HepG2 (cell line): ENCODE measurements around the gene MLST8. TPM values are rescaled to one million over a fixed set of nuclear protein-coding genes. Genes with fewer than 3 reads are reported as not detected.

Experiments used
- ADNP ChIP-seq: sonication (generic); formaldehyde crosslinking; IDR thresholded peaks from 2 replicates; pipeline ENCODE4 v1.4.0; 2020; ENCODE audit warnings: missing genetic modification reagents
- ARID2 ChIP-seq: sonication (generic); formaldehyde crosslinking; IDR thresholded peaks from 2 replicates; pipeline ENCODE4 v1.8.1; 2022; ENCODE audit warnings: mild to moderate bottlenecking, missing genetic modification reagents, borderline replicate concordance
- CCDC6 ChIP-seq: sonication (generic); formaldehyde crosslinking; IDR thresholded peaks from 2 replicates; pipeline ENCODE4 v1.8.1; 2022; ENCODE audit warnings: mild to moderate bottlenecking, missing genetic modification reagents, moderate library complexity
- ETV5 ChIP-seq: IDR thresholded peaks from 2 replicates; pipeline ENCODE4 v1.6.1; 2018; ENCODE audit warnings: missing biosample characterization, missing genetic modification reagents, inconsistent platforms, borderline replicate concordance
- GPN1 ChIP-seq: sonication (generic); formaldehyde crosslinking; IDR thresholded peaks from 2 replicates; pipeline ENCODE4 v1.5.1; 2020; ENCODE audit warnings: missing genetic modification reagents, borderline replicate concordance
- KLF12 ChIP-seq: sonication (generic); formaldehyde crosslinking; IDR thresholded peaks from 2 replicates; pipeline ENCODE4 v1.4.0; 2020; ENCODE audit warnings: missing genetic modification reagents, borderline replicate concordance
- KLF16 ChIP-seq, 2 experiments: sonication (generic) in 1 of 2; formaldehyde crosslinking in 1 of 2; IDR thresholded peaks; 2 replicates each; pipeline versions ENCODE4 v1.6.1 to v1.8.0; 2016 to 2023; ENCODE audit warnings: missing genetic modification reagents in 2 of 2, missing compliant biosample characterization in 1 of 2
- MTA3 ChIP-seq: sonication (generic); formaldehyde crosslinking; IDR thresholded peaks from 2 replicates; pipeline ENCODE4 v1.4.0; 2020; ENCODE audit warnings: missing genetic modification reagents
- PHF8 ChIP-seq: sonication (generic); formaldehyde crosslinking; IDR thresholded peaks from 2 replicates; pipeline ENCODE4 v1.5.0; 2020; ENCODE audit warnings: missing genetic modification reagents
- SIX1 ChIP-seq: sonication (generic); formaldehyde crosslinking; IDR thresholded peaks from 2 replicates; pipeline ENCODE4 v1.4.0; 2020; ENCODE audit warnings: missing genetic modification reagents, borderline replicate concordance
- TBX3 ChIP-seq: fragments of 450-650 bp; IDR thresholded peaks from 2 replicates; pipeline ENCODE4 v1.6.1; 2017; ENCODE audit warnings: antibody characterized with exemption, mild to moderate bottlenecking, inconsistent platforms, borderline replicate concordance
- ZNF329 ChIP-seq: sonication (generic); formaldehyde crosslinking; IDR thresholded peaks from 2 replicates; pipeline ENCODE4 v1.9.0; 2021; ENCODE audit warnings: low read depth, mild to moderate bottlenecking, missing genetic modification reagents
- ZNF382 ChIP-seq: sonication (generic); formaldehyde crosslinking; IDR thresholded peaks from 2 replicates; pipeline ENCODE4 v1.5.0; 2020; ENCODE audit warnings: missing genetic modification reagents, mild to moderate bottlenecking, borderline replicate concordance
- polyA plus RNA-seq, 8 experiments: library from polyadenylated mRNA; depleted of rRNA in 3 of 8; stranded (reverse) in 7 of 8; unstranded in 1 of 8; fragments of >200 nt; fragmentation: Illumina TruSeq in 4 of 8; extraction: Trizol in 4 of 8; gene quantifications; 2 replicates each; pipeline versions ENCODE4 v1.2.1 to v1.2.3, GENCODE V29; 2011 to 2016; ENCODE audit warnings: low read depth in 4 of 8, missing spikeins in 1 of 8, mixed read lengths in 1 of 8; ENCODE audit not compliant: insufficient read depth in 1 of 8
- total RNA-seq, 5 experiments: library from RNA; depleted of rRNA; stranded (reverse); fragments of >200 nt; fragmentation: Illumina TruSeq; extraction: Trizol; gene quantifications; 2 replicates each; pipeline ENCODE4 v1.2.3, GENCODE V29; 2016; ENCODE audit warnings: low read depth in 1 of 5
- TF ChIP-seq, protein P1 (sequence below), 2 experiments: sonication (generic) in 1 of 2; formaldehyde crosslinking in 1 of 2; IDR thresholded peaks; 2 replicates each; pipeline versions ENCODE4 v1.6.1 to v1.9.0; 2014 to 2022; ENCODE audit warnings: antibody characterized with exemption in 1 of 2, borderline replicate concordance in 1 of 2, inconsistent platforms in 1 of 2, low read depth in 1 of 2, missing genetic modification reagents in 1 of 2
- TF ChIP-seq, protein P2 (sequence below): sonication (generic); formaldehyde crosslinking; IDR thresholded peaks from 2 replicates; pipeline ENCODE4 v1.4.0; 2020; ENCODE audit warnings: low read depth, mild to moderate bottlenecking, missing genetic modification reagents
- TF ChIP-seq, protein P3 (sequence below): IDR thresholded peaks from 2 replicates; pipeline ENCODE4 v1.6.1; 2016; ENCODE audit warnings: mild to moderate bottlenecking
- TF ChIP-seq, protein P4 (sequence below): sonication (generic); formaldehyde crosslinking; IDR thresholded peaks from 2 replicates; pipeline ENCODE4 v1.5.0; 2020; ENCODE audit warnings: mild to moderate bottlenecking, missing genetic modification reagents, borderline replicate concordance

MLST8 gene
- total and polyA plus RNA-seq, 2 of the 13 experiments (the other 11 are each of a cell fraction or from before 2014, with no cell fraction given): 30.8 to 72.7 TPM

DNA sequence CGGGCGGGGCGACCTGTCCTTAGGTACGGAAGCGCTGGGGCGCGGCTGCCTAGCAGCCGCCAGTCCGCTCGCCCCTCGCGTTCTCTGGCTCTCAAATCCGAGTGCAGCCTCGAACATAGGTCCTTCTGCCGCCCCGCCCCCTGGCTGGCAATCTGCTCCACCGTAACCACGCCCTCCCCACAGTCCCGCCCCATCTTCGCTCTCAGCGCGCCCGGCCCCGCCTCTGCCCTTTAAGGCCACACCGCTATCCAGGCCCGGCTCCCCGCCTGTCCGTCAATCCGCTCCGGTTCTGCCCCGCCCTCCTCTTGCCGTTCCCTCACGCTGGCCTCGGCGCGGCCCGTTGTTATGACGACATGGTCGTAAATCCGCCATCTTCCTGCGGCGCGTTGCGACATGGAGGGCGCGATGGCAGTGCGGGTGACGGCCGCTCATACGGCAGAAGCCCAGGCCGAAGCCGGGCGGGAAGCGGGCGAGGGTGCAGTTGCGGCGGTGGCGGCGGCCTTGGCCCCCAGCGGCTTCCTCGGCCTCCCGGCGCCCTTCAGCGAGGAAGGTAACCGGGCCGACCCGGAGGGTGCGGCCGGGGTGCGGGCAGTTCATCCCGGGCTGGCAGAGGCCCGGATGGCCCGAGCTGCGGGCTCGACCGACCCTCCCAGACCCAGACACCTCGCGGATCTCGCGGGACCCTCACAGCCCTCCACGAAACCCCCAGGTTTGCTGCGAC, 18.1 kb downstream of the MLST8 start, which contains the start of gene E4F1 (continued):
- TF ChIP-seq, protein P1, sequence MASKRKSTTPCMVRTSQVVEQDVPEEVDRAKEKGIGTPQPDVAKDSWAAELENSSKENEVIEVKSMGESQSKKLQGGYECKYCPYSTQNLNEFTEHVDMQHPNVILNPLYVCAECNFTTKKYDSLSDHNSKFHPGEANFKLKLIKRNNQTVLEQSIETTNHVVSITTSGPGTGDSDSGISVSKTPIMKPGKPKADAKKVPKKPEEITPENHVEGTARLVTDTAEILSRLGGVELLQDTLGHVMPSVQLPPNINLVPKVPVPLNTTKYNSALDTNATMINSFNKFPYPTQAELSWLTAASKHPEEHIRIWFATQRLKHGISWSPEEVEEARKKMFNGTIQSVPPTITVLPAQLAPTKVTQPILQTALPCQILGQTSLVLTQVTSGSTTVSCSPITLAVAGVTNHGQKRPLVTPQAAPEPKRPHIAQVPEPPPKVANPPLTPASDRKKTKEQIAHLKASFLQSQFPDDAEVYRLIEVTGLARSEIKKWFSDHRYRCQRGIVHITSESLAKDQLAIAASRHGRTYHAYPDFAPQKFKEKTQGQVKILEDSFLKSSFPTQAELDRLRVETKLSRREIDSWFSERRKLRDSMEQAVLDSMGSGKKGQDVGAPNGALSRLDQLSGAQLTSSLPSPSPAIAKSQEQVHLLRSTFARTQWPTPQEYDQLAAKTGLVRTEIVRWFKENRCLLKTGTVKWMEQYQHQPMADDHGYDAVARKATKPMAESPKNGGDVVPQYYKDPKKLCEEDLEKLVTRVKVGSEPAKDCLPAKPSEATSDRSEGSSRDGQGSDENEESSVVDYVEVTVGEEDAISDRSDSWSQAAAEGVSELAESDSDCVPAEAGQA (IDR thresholded peaks at IDR 0.05; ENCODE audit: low read depth): peak; percentile 99
- TF ChIP-seq, protein P1 (CRISPR knock-in tag; IDR thresholded peaks at IDR 0.05; ENCODE audit: borderline replicate concordance): no peak
- TF ChIP-seq GPN1 (CRISPR knock-in tag) (no peak), ADNP (CRISPR knock-in tag) (no peak), SIX1 (CRISPR knock-in tag) (0 out of 2 replicates have a peak, but pooled peaks have one; percentile 10), CCDC6 (CRISPR knock-in tag) (peak; percentile 73; the same call in 1 of the 2 replicates), MTA3 (CRISPR knock-in tag) (no peak), TBX3 (peak; percentile 19; the same call in 1 of the 2 replicates), KLF12 (CRISPR knock-in tag) (no peak), ZNF329 (CRISPR knock-in tag) (no peak), ZNF382 (CRISPR knock-in tag) (no peak), ARID2 (CRISPR knock-in tag) (no peak), PHF8 (CRISPR knock-in tag) (peak; percentile 97), ETV5 (CRISPR knock-in tag) (no peak; the same call in 1 of the 2 replicates), KLF16 (CRISPR knock-in tag; IDR thresholded peaks at IDR 0.05) (peak in 1 of 2 experiments; percentile 68; a peak in 1 of 4 replicates)
- TF ChIP-seq, protein P2, sequence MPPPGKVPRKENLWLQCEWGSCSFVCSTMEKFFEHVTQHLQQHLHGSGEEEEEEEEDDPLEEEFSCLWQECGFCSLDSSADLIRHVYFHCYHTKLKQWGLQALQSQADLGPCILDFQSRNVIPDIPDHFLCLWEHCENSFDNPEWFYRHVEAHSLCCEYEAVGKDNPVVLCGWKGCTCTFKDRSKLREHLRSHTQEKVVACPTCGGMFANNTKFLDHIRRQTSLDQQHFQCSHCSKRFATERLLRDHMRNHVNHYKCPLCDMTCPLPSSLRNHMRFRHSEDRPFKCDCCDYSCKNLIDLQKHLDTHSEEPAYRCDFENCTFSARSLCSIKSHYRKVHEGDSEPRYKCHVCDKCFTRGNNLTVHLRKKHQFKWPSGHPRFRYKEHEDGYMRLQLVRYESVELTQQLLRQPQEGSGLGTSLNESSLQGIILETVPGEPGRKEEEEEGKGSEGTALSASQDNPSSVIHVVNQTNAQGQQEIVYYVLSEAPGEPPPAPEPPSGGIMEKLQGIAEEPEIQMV: no peak
- TF ChIP-seq, protein P3, sequence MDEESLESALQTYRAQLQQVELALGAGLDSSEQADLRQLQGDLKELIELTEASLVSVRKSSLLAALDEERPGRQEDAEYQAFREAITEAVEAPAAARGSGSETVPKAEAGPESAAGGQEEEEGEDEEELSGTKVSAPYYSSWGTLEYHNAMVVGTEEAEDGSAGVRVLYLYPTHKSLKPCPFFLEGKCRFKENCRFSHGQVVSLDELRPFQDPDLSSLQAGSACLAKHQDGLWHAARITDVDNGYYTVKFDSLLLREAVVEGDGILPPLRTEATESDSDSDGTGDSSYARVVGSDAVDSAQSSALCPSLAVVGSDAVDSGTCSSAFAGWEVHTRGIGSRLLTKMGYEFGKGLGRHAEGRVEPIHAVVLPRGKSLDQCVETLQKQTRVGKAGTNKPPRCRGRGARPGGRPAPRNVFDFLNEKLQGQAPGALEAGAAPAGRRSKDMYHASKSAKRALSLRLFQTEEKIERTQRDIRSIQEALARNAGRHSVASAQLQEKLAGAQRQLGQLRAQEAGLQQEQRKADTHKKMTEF: peak; percentile 86; the same call in 1 of the 2 replicates
- TF ChIP-seq, protein P4, sequence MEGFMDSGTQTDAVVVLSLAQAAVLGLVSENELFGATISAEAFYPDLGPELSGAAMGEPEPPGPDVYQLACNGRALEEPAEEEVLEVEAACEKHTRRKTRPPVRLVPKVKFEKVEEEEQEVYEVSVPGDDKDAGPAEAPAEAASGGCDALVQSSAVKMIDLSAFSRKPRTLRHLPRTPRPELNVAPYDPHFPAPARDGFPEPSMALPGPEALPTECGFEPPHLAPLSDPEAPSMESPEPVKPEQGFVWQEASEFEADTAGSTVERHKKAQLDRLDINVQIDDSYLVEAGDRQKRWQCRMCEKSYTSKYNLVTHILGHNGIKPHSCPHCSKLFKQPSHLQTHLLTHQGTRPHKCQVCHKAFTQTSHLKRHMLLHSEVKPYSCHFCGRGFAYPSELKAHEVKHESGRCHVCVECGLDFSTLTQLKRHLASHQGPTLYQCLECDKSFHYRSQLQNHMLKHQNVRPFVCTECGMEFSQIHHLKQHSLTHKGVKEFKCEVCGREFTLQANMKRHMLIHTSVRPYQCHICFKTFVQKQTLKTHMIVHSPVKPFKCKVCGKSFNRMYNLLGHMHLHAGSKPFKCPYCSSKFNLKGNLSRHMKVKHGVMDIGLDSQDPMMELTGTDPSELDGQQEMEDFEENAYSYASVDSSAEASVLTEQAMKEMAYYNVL: peak; percentile 68; the same call in 1 of the 2 replicates
